Esophagus muscularis mucosa (tissue), 4 donors: ENCODE measurements around the gene TNPO3.

ENCODE experiments used
- CTCF ChIP-seq, 3 experiments: fragments of 200-600 bp in 2 of 3; fragments of 450-650 bp in 1 of 3; sonication (generic) in 2 of 3; IDR thresholded peaks; one replicate each; pipeline ENCODE4 v1.5.1; 2017 to 2019; ENCODE audit warnings: antibody characterized with exemption in 3 of 3, mild to moderate bottlenecking in 2 of 3, moderate library complexity in 1 of 3
- EP300 ChIP-seq: sonication (generic); formaldehyde crosslinking; IDR thresholded peaks from one replicate; pipeline ENCODE4 v1.6.1; 2017; ENCODE audit warnings: antibody characterized with exemption
- POLR2A ChIP-seq: fragments of 450-650 bp; IDR thresholded peaks from one replicate; pipeline ENCODE4 v1.6.1; 2017; ENCODE audit warnings: antibody characterized with exemption, moderate library complexity, mild to moderate bottlenecking, low read depth

GRCh38 chr7:128944487-128945236 is 110.2 kb downstream of the TNPO3 start:
- TF ChIP-seq CTCF (IDR thresholded peaks at IDR 0.05) (no peak), EP300 (no peak), POLR2A (no peak)
